ENCODE measurements around the gene HSPA1B.
"Not testable (repeated sequence)": the region's sequence is repeated elsewhere in the genome, so short reads cannot be mapped to it uniquely, and the experiment has no call there.

Gene HSPA1B

GRCh38 chr6:31842053-31842452 is 14.5 kb downstream of the HSPA1B start:
- Mint-ChIP-seq H3K4me3 (no peak overlapping the region), H3K4me1 (peaks cover 15% of the 10 kb centered on the region), H3K27ac (no peak overlapping the region), H3K27me3 (ENCODE audit: low read depth) (no peaks in the 10 kb centered on the region), H3K36me3 (ENCODE audit: low read depth) (peaks cover 42% of the 10 kb centered on the region), H3K9me3 (no peaks in the 10 kb centered on the region)
- no peak for TF ChIP-seq CTCF (IDR thresholded peaks at IDR 0.05; ENCODE audit: unreplicated experiment in 3 of 3)

GRCh38 chr6:31844507-31844906 is 17.0 kb downstream of the HSPA1B start:
- H3K36me3 Mint-ChIP-seq (ENCODE audit: low read depth): peaks cover 20% of the 10 kb centered on the region
- TF ChIP-seq CTCF (IDR thresholded peaks at IDR 0.05; ENCODE audit: unreplicated experiment in 3 of 3): no peak
- no peaks in the 10 kb centered on the region for H3K27me3 Mint-ChIP-seq (ENCODE audit: low read depth)
- no peak overlapping the region for H3K27ac Mint-ChIP-seq
- no peak overlapping the region for H3K4me3 Mint-ChIP-seq
- peaks cover 2% of the 10 kb centered on the region for H3K4me1 Mint-ChIP-seq
- H3K9me3 Mint-ChIP-seq: no peaks in the 10 kb centered on the region

GRCh38 chr6:31847276-31847978 is 19.9 kb downstream of the HSPA1B start:
- no peaks in the 10 kb centered on the region for H3K27me3 Mint-ChIP-seq (ENCODE audit: low read depth)
- H3K9me3 Mint-ChIP-seq: peaks cover 2% of the 10 kb centered on the region
- no peak overlapping the region for H3K4me3 Mint-ChIP-seq
- H3K36me3 Mint-ChIP-seq (ENCODE audit: low read depth): peaks cover 5% of the 10 kb centered on the region
- no peak overlapping the region for H3K27ac Mint-ChIP-seq
- H3K4me1 Mint-ChIP-seq: no peaks in the 10 kb centered on the region
- no peak for TF ChIP-seq CTCF (IDR thresholded peaks at IDR 0.05; ENCODE audit: unreplicated experiment in 3 of 3)

- TF ChIP-seq CTCF (IDR thresholded peaks at IDR 0.05; ENCODE audit: unreplicated experiment in 3 of 3): no peak
- Mint-ChIP-seq H3K4me1 (no peaks in the 10 kb centered on the region), H3K9me3 (peaks cover 7% of the 10 kb centered on the region), H3K4me3 (no peak overlapping the region), H3K27ac (peak overlapping the region; percentile 55 to 86 (median 70)), H3K27me3 (ENCODE audit: low read depth) (no peaks in the 10 kb centered on the region), H3K36me3 (ENCODE audit: low read depth) (peaks cover 19% of the 10 kb centered on the region)
These were observed 23.4 kb downstream of the HSPA1B start for GRCh38 chr6:31850765-31851484.

GRCh38 chr6:31851485-31851832 is 23.9 kb downstream of the HSPA1B start:
- no peak overlapping the region for H3K4me3 Mint-ChIP-seq
- peaks cover 21% of the 10 kb centered on the region for H3K36me3 Mint-ChIP-seq (ENCODE audit: low read depth)
- no peak for TF ChIP-seq CTCF (IDR thresholded peaks at IDR 0.05; ENCODE audit: unreplicated experiment in 3 of 3)
- H3K27ac Mint-ChIP-seq: peak overlapping the region; percentile 55 to 86 (median 70)
- peaks cover 7% of the 10 kb centered on the region for H3K9me3 Mint-ChIP-seq
- no peaks in the 10 kb centered on the region for H3K27me3 Mint-ChIP-seq (ENCODE audit: low read depth)
- no peaks in the 10 kb centered on the region for H3K4me1 Mint-ChIP-seq

GRCh38 chr6:31851980-31852718 is 24.6 kb downstream of the HSPA1B start:
- H3K4me3 Mint-ChIP-seq; H3K27me3 Mint-ChIP-seq (ENCODE audit: low read depth); H3K9me3 Mint-ChIP-seq; H3K4me1 Mint-ChIP-seq: not testable (repeated sequence)
- Mint-ChIP-seq H3K36me3 (ENCODE audit: low read depth) (peaks cover 27% of the 10 kb centered on the region), H3K27ac (peak overlapping the region in 2 of 3 experiments; percentile 55 to 86)

GRCh38 chr6:31857774-31858173 is 30.2 kb downstream of the HSPA1B start:
- H3K4me3 Mint-ChIP-seq; H3K9me3 Mint-ChIP-seq; H3K27me3 Mint-ChIP-seq (ENCODE audit: low read depth); H3K4me1 Mint-ChIP-seq; H3K27ac Mint-ChIP-seq: not testable (repeated sequence)
- H3K36me3 Mint-ChIP-seq (ENCODE audit: low read depth): peaks cover 42% of the 10 kb centered on the region

All from nephron (organoid).